HL-60 (cell line): ENCODE results near the gene CREB3.

ENCODE experiments used
- DNase-seq, 2 experiments: peaks; one replicate each; pipeline ENCODE4 v3.0.0-alpha.2; 2010 to 2020; ENCODE audit warnings: low read depth in 1 of 2, low spot score in 1 of 2
- H3K27ac ChIP-seq: fragments of 250-450 bp; sonication (Bioruptor Pico); replicated peaks from 2 replicates; pipeline ENCODE4 v1.5.1; 2020; ENCODE audit warnings: mild to moderate bottlenecking, moderate library complexity
- H3K27me3 ChIP-seq: fragments of 250-450 bp; sonication (Bioruptor Pico); 2 replicates; pipeline ENCODE4 v1.5.1; 2021; ENCODE audit warnings: mild to moderate bottlenecking, moderate library complexity; ENCODE audit not compliant: insufficient read depth, poor library complexity, severe bottlenecking
- H3K4me3 ChIP-seq: replicated peaks from 2 replicates; pipeline ENCODE4 v1.5.1; 2011; ENCODE audit warnings: mild to moderate bottlenecking, control low read depth, low read length; ENCODE audit not compliant: insufficient read depth
- GABPA ChIP-seq: IDR thresholded peaks from 2 replicates; pipeline ENCODE4 v1.6.1; 2012; ENCODE audit warnings: low read depth
- POLR2AphosphoS5 ChIP-seq: IDR thresholded peaks from 2 replicates; pipeline ENCODE4 v1.6.1; 2012; ENCODE audit warnings: low read depth
- REST ChIP-seq: IDR thresholded peaks from 2 replicates; pipeline ENCODE4 v1.6.1; 2012; ENCODE audit warnings: low read depth; ENCODE audit not compliant: insufficient replicate concordance
- SPI1 ChIP-seq: IDR thresholded peaks from 2 replicates; pipeline ENCODE4 v1.6.1; 2012; ENCODE audit warnings: low read depth, mild to moderate bottlenecking, borderline replicate concordance
- TF ChIP-seq, protein P1 (sequence below): IDR thresholded peaks from one replicate; pipeline ENCODE4 v1.5.1; 2011; ENCODE audit warnings: low read length, control low read depth, inconsistent platforms; ENCODE audit not compliant: insufficient read depth

CREB3 gene

DNA sequence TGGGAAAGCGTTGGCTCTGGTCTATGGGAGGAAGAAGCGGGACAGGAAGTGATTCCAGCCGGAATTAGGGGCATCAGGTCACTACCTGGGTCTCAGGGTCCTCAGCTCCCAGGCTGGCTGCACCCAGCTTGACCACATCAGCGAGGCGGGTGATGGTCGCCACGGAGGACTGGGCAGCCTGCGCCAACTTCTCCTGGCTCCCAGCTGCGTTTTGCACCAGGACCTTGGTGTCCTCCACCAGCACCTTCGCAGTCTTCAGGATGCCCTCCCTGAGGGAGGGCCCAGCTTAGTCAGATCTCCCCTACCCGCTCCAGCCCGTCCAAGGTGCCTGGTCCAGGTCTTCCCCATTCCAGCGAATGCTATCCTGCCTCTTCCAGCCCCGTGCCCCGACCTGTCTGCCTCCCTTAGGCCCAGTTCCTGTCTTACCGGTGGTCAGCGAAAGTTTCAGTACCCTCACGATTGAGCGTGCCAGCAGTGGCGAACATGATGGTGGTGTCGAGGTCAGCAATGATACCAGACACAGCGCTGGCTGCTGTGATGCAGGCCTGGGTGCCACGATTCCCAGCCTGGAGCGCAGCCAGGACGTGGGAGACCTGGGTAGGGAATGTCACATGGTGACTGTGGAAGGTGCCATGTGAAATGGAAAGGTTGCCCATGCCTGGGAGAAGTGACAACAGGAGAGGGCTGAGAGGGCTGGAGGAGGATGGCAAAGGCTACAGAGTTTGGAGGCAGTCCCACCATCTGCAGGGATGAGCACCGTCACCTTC lies 28.4 kb upstream of the CREB3 start:
- Histone ChIP-seq H3K27ac (no peak overlapping the region), H3K27me3 (no peaks in the 10 kb centered on the region), H3K4me3 (no peak overlapping the region)
- TF ChIP-seq POLR2AphosphoS5: no peak
- TF ChIP-seq REST: no peak
- TF ChIP-seq SPI1: no peak
- TF ChIP-seq, protein P1, sequence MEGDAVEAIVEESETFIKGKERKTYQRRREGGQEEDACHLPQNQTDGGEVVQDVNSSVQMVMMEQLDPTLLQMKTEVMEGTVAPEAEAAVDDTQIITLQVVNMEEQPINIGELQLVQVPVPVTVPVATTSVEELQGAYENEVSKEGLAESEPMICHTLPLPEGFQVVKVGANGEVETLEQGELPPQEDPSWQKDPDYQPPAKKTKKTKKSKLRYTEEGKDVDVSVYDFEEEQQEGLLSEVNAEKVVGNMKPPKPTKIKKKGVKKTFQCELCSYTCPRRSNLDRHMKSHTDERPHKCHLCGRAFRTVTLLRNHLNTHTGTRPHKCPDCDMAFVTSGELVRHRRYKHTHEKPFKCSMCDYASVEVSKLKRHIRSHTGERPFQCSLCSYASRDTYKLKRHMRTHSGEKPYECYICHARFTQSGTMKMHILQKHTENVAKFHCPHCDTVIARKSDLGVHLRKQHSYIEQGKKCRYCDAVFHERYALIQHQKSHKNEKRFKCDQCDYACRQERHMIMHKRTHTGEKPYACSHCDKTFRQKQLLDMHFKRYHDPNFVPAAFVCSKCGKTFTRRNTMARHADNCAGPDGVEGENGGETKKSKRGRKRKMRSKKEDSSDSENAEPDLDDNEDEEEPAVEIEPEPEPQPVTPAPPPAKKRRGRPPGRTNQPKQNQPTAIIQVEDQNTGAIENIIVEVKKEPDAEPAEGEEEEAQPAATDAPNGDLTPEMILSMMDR: no peak
- no peak for TF ChIP-seq GABPA
- DNase-seq: no peak

DNA sequence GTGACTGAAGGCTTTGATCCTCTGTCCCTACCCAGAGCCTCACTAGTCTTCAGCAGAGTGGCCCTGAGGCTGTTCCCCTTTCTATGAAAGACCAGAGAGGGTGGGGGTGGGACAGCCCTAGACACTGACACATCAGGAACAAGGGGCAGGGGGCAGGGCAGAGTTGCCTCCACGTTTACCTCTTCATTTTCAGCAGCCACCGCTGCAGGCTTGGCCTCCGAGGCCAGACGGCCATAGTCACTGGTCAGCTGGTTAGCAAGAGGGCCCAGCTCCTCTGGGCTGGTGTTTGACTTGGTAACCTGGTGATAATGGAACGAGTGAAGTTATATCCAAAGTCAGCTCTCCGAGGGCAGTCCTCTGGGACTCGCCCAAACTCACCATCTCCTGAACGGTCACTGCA lies 27.1 kb upstream of the CREB3 start:
- DNase-seq: no peak
- Histone ChIP-seq H3K4me3 (no peak overlapping the region), H3K27ac (no peak overlapping the region), H3K27me3 (no peaks in the 10 kb centered on the region)
- no peak for TF ChIP-seq REST

- no peaks in the 10 kb centered on the region for H3K27me3 ChIP-seq
- H3K4me3 ChIP-seq: no peak overlapping the region
- no peak overlapping the region for H3K27ac ChIP-seq
- TF ChIP-seq POLR2AphosphoS5 (no peak), SPI1 (no peak), REST (no peak), GABPA (no peak)
- TF ChIP-seq, protein P1: no peak
- DNase-seq: no peak
Observed at GRCh38 chr9:35705836-35706430, 26.5 kb upstream of the CREB3 start.
